GM19372 (cell line): Measurements from ENCODE around the gene ERBB4.
A peak's percentile ranks its signal among the peaks of the same experiment; 100 is the strongest.

Experiments used
- ATAC-seq: cut with Tn5 transposase; IDR thresholded peaks from one replicate; pipeline ENCODE4 v1.9.1; 2021; ENCODE audit warnings: mild to moderate bottlenecking, low read depth, moderate library complexity; ENCODE audit not compliant: unreplicated experiment

Gene ERBB4

GRCh38 chr2:212538305-212539071 is at the start of gene ERBB4:
TSS of gene ERBB4 (minus strand) at chr2:212538802. CDS start at chr2:212538530, 272 bp downstream.
- ATAC-seq, result peak; percentile 33

- ATAC-seq, result no peak
Observed at GRCh38 chr2:212580117-212580516, 41.5 kb upstream of the ERBB4 start.

GRCh38 chr2:212556296-212556695 is 17.7 kb upstream of the ERBB4 start:
- no peak for ATAC-seq

- no peak for ATAC-seq
Observed at GRCh38 chr2:212554233-212554632, 15.6 kb upstream of the ERBB4 start.

- ATAC-seq, result no peak
Observed at GRCh38 chr2:212549941-212550340, 11.3 kb upstream of the ERBB4 start.

GRCh38 chr2:212549463-212549862 is 10.9 kb upstream of the ERBB4 start:
- no peak for ATAC-seq

- no peak for ATAC-seq
Observed at GRCh38 chr2:212548455-212548819, 9.8 kb upstream of the ERBB4 start.

GRCh38 chr2:212547716-212548454 is 9.3 kb upstream of the ERBB4 start:
- ATAC-seq, result no peak

- ATAC-seq, result no peak
Observed at GRCh38 chr2:212546669-212547068, 8.1 kb upstream of the ERBB4 start.

GRCh38 chr2:212540341-212540740 is 1.7 kb upstream of the ERBB4 start:
- no peak for ATAC-seq

GRCh38 chr2:212539072-212539880 is 674 bp upstream of the ERBB4 start:
- ATAC-seq, result no peak

GRCh38 chr2:212537726-212538304 is 787 bp downstream of the ERBB4 start:
- peak; percentile 51 for ATAC-seq

- peak; percentile 22 for ATAC-seq
Observed at GRCh38 chr2:212536817-212537725, 1.5 kb downstream of the ERBB4 start.

GRCh38 chr2:212535996-212536816 is 2.4 kb downstream of the ERBB4 start:
- ATAC-seq, result no peak

GRCh38 chr2:212534336-212534735 is 4.3 kb downstream of the ERBB4 start:
- ATAC-seq, result no peak

GRCh38 chr2:212532585-212532984 is 6.0 kb downstream of the ERBB4 start:
- ATAC-seq, result no peak

- no peak for ATAC-seq
Observed at GRCh38 chr2:212532087-212532486, 6.5 kb downstream of the ERBB4 start.

GRCh38 chr2:212531499-212531898 is 7.1 kb downstream of the ERBB4 start:
- no peak for ATAC-seq

GRCh38 chr2:212530991-212531390 is 7.6 kb downstream of the ERBB4 start:
- ATAC-seq, result no peak
